Transverse colon (tissue), 4 donors: ENCODE data around the gene CDA.

Experiments
- CTCF ChIP-seq, 5 experiments: fragments of 200-600 bp in 3 of 5; fragments of 450-650 bp in 2 of 5; sonication (generic) in 3 of 5; IDR thresholded peaks; 1 replicate in 2 of 5; 2 replicates in 3 of 5; pipeline ENCODE4 v1.5.1; 2016 to 2017; ENCODE audit warnings: antibody characterized with exemption in 5 of 5, inconsistent platforms in 3 of 5, mild to moderate bottlenecking in 2 of 5, moderate library complexity in 1 of 5
- EP300 ChIP-seq: sonication (generic); formaldehyde crosslinking; IDR thresholded peaks from one replicate; pipeline ENCODE4 v1.6.1; 2017; ENCODE audit warnings: antibody characterized with exemption, low read depth
- POLR2A ChIP-seq: fragments of 450-650 bp; IDR thresholded peaks from one replicate; pipeline ENCODE4 v1.6.1; 2016; ENCODE audit warnings: antibody characterized with exemption, mild to moderate bottlenecking, moderate library complexity
- POLR2AphosphoS5 ChIP-seq, 3 donors: sonication (generic); formaldehyde crosslinking; IDR thresholded peaks; one replicate each; pipeline ENCODE4 v1.6.1; 2016; ENCODE audit warnings: antibody characterized with exemption in 3 of 3

- TF ChIP-seq POLR2A (no peak), CTCF (IDR thresholded peaks at IDR 0.05) (no peak), EP300 (no peak), POLR2AphosphoS5 (IDR thresholded peaks at IDR 0.05) (no peak)
Measured at GRCh38 chr1:20603504-20604464, 14.9 kb downstream of the CDA start.
